Activated T-cell treated with anti-CD3 and anti-CD28 coated beads, Interleukin-2, amount 50 U/mL, for 1 hour (primary cell): ENCODE measurements around the gene PIKFYVE.
"Not testable (repeated sequence)": the region's sequence is repeated elsewhere in the genome, so short reads cannot be mapped to it uniquely, and the experiment has no call there.

ENCODE experiments used
- DNase-seq: peaks from one replicate; pipeline ENCODE4 v3.0.0-alpha.2; 2020

PIKFYVE gene

DNA sequence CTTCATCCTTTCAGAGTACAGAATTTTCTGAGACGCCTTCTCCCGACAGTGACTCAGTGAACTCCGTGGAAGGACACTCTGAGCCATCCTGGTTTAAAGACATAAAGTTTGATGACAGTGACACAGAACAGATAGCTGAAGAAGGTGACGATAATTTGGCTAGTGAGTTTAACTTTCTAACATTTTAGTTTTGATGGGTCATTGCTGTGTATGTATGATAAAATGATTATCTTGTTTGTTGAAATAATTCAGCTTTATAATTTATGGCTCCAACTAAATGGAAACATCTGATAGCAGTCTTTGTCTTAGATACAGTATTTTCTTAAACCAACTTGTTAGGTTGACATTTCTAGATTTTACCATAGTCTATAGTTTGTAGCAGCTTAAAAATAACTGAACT is 38.1 kb downstream of the PIKFYVE start:
- DNase-seq: no peak

- no peak for DNase-seq
These were observed 38.6 kb downstream of the PIKFYVE start for GRCh38 chr2:208304695-208305094.

- DNase-seq: no peak
These were observed 40.2 kb downstream of the PIKFYVE start for GRCh38 chr2:208306291-208306690.

GRCh38 chr2:208311321-208311720 is 45.3 kb downstream of the PIKFYVE start:
- no peak for DNase-seq

DNA sequence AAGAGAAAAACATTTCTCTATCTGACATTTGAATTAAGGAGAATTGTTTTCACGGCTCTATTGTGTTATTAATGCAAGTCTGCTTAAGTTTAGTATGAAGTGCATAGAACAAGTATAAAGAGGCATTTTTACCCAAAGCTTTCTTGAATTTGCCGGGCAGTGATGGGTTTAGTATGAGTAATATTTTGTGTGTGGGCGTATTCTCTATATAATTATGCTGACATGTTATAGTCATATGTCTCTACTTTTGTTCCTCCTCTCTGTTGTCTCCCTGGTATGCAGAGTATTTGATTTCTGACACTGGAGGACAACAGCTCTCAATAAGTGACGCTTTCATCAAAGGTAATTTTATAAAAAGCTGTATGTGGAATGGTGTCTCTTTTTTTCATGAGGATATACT is 45.9 kb downstream of the PIKFYVE start:
- no peak for DNase-seq

GRCh38 chr2:208315081-208315788 is 49.2 kb downstream of the PIKFYVE start:
- DNase-seq: no peak

DNA sequence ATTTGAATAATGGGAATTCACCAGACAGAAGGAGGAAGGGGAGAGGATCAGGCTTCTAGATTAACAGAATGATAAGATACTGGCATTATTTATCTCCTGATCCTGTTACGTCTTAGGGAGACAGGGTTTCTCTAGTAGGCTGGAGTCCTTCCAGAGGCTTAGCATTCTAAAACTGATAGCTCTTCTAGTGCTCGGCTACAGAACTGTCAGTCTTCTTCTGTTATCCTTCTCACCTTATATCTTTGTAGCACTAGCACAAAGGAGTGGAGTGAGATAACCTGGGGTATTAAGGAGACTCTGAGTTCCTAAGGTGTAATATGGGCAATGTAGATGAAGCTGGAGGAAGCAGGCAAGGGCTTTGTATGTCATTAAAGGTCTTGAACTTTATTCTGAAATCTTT is 52.1 kb downstream of the PIKFYVE start:
- DNase-seq: no peak

- no peak for DNase-seq
These were observed 53.3 kb downstream of the PIKFYVE start for GRCh38 chr2:208319391-208319790.

DNA sequence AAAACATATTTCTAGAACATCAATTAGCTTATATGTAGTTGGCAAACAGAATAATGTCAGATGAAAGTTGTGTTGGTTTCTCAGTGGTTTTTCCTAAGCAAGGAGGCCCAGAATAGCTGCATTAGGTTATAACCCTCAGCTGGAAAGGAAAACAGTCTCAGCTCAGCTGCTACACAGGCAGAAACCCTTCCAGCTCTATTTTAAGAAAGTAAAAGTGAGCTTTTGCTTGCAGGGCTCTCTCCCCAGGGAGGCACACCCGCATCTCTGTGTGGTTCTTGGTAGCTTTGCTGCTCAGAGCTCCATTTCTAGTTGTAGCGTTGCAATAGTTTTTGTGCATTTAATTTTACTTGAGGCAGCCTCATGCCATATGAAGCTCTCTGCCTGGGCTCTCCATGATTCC is 54.6 kb downstream of the PIKFYVE start:
- no peak for DNase-seq

DNA sequence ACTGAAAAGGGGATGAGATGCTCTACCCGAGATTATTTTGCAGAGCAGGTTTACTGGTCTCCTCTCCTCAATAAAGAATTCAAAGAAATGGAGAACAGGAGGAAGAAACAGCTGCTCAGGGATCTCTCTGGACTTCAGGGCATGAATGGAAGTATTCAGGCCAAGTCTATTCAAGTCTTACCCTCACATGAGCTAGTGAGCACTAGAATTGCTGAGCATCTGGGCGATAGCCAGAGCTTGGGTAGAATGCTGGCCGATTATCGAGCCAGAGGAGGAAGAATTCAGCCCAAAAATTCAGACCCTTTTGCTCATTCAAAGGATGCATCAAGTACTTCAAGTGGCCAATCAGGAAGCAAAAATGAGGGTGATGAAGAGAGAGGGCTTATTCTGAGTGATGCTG is 60.0 kb downstream of the PIKFYVE start:
- no peak for DNase-seq

GRCh38 chr2:208329485-208329884 is 63.4 kb downstream of the PIKFYVE start:
- no peak for DNase-seq

DNA sequence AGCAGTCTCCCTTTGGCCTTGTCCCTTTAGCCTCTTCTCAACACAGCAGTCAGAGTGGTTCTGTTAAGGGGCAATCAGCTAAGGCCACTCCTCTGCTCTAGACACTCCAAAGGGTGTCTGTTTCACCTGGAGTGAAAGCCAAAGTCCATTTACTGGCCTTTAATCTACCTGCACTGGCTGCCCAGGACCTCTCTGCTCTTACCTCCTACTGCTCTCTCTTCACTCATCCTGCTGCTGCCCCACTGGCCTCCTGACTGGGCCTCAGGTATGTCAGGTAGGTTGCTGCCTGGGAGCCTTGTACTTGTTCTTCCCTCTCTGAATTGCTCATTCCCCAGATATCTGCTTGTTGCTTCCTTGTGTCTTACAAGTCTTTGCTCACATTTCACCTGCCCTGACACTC is 68.2 kb downstream of the PIKFYVE start:
- no peak for DNase-seq

DNA sequence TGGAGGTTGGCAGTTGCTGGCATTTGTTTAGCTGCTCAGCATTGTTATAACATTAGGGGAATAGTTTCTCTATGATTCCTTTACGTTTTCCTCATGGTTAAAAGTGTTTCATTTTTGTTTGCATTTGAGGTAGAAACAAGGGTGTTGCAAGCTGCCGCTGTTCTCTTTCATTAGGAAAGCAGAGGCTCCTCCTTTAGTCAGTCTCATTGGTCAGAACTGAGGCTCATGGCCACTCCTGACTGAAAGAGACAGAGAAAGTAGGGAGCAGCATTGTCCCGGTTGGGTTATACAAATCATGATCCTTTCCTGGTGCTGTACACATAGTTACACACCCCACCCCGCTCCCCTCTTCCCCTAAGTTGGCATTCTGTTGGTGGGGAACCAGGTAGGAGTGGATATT is 80.7 kb downstream of the PIKFYVE start:
- DNase-seq: no peak

- DNase-seq: no peak
These were observed 84.6 kb downstream of the PIKFYVE start for GRCh38 chr2:208350610-208351009.

- no peak for DNase-seq
These were observed 86.9 kb downstream of the PIKFYVE start for GRCh38 chr2:208352644-208353567.

DNA sequence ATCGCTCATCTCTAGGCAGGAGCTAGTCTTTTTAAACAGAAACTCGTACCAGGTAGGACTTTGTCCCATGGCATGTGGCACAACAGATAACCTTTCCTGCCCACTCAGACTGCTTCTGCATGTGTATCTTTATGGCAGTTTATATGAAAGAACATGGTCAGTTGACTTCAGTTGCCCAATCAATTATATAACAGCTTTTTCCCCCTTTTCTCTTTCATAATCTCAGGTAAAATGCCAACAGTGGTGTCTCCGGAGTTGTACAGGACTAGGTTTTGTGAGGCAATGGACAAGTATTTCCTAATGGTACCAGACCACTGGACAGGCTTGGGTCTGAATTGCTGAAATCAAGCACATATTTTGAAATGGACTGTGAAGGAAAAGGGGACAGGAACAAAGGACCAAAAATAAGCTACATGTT is 88.9 kb downstream of the PIKFYVE start:
- no peak for DNase-seq

- DNase-seq: not testable (repeated sequence)
These were observed 90.4 kb downstream of the PIKFYVE start for GRCh38 chr2:208356420-208356819.

- DNase-seq: no peak
These were observed 91.0 kb downstream of the PIKFYVE start for GRCh38 chr2:208356846-208357574.

- no peak for DNase-seq
These were observed 92.9 kb downstream of the PIKFYVE start for GRCh38 chr2:208358758-208359631.

DNA sequence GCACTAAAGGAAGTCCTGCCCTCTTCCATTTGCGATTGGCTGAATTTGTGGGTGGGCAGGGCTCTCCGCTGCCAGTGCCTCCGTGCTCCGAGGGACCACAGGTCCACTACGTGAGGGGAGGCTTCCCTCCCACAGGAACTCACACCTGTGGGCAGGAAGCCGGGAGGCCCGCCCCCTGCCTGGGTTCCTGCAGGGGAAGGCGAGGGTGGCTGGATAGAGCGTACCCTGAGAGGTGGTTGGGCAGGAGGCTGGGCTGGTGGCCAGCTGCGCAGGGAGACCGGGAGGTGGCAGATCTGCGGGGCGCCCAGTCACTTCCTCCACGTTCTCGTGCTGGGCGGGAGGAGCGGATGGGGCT is 93.6 kb downstream of the PIKFYVE start:
- no peak for DNase-seq

GRCh38 chr2:208360259-208361076 is 94.4 kb downstream of the PIKFYVE start:
- DNase-seq: no peak

- DNase-seq: no peak
These were observed 95.0 kb downstream of the PIKFYVE start for GRCh38 chr2:208361077-208361441.
